GM12873 (cell line): Measurements from ENCODE around the gene PPP6R2.

Experiments
- CTCF ChIP-seq: IDR thresholded peaks from 2 replicates; pipeline ENCODE4 v1.5.1; 2012; ENCODE audit warnings: low read depth, mild to moderate bottlenecking, moderate library complexity, low read length, control low read depth; ENCODE audit not compliant: insufficient read depth; ENCODE audit errors: missing control alignments

Gene PPP6R2

GRCh38 chr22:50445880-50446707 is 103.0 kb downstream of the PPP6R2 start:
- no peak for TF ChIP-seq CTCF

- no peak for TF ChIP-seq CTCF
These were observed 103.8 kb downstream of the PPP6R2 start for GRCh38 chr22:50446708-50447575.

- no peak for TF ChIP-seq CTCF
These were observed 104.7 kb downstream of the PPP6R2 start for GRCh38 chr22:50447576-50448551.

GRCh38 chr22:50452649-50453048 is 109.5 kb downstream of the PPP6R2 start:
- TF ChIP-seq CTCF, result no peak

- no peak for TF ChIP-seq CTCF
These were observed 111.5 kb downstream of the PPP6R2 start for GRCh38 chr22:50454556-50455075.

- TF ChIP-seq CTCF, result no peak
These were observed 112.1 kb downstream of the PPP6R2 start for GRCh38 chr22:50455201-50455600.
